Liver (tissue), 3 donors: ENCODE measurements around the gene C1QTNF1.

Experiments
- EGR1 ChIP-seq, 2 donors: IDR thresholded peaks; 2 replicates each; pipeline ENCODE4 v1.6.1; 2016 to 2018; ENCODE audit warnings: antibody characterized with exemption in 2 of 2, low read depth in 2 of 2
- FOXA2 ChIP-seq: IDR thresholded peaks from 2 replicates; pipeline ENCODE4 v1.6.1; 2016; ENCODE audit warnings: antibody characterized with exemption
- HNF4G ChIP-seq: IDR thresholded peaks from 2 replicates; pipeline ENCODE4 v1.6.1; 2016; ENCODE audit warnings: antibody characterized with exemption
- RXRA ChIP-seq, 2 donors: IDR thresholded peaks; 2 replicates each; pipeline ENCODE4 v1.6.1; 2017 to 2018; ENCODE audit warnings: antibody characterized with exemption in 2 of 2, mild to moderate bottlenecking in 1 of 2
- TAF1 ChIP-seq: conservative IDR thresholded peaks from 2 replicates; pipeline ENCODE4 v1.6.1; 2016; ENCODE audit warnings: antibody characterized with exemption, mild to moderate bottlenecking
- YY1 ChIP-seq: IDR thresholded peaks from 2 replicates; pipeline ENCODE4 v1.6.1; 2016; ENCODE audit warnings: antibody characterized with exemption, mild to moderate bottlenecking
- TF ChIP-seq, protein P1 (sequence below): fragments of 150-350 bp; IDR thresholded peaks from 2 replicates; pipeline ENCODE4 v1.5.1; 2017; ENCODE audit warnings: improper control_type of control experiment, low read depth, low read length; ENCODE audit not compliant: missing input control
- TF ChIP-seq, protein P2 (sequence below): IDR thresholded peaks from 2 replicates; pipeline ENCODE4 v1.6.1; 2016; ENCODE audit warnings: antibody characterized with exemption
- TF ChIP-seq, protein P3 (sequence below): IDR thresholded peaks from 2 replicates; pipeline ENCODE4 v1.6.1; 2016; ENCODE audit warnings: antibody characterized with exemption, mild to moderate bottlenecking
- TF ChIP-seq, protein P4 (sequence below): IDR thresholded peaks from 2 replicates; pipeline ENCODE4 v1.6.1; 2016; ENCODE audit warnings: antibody characterized with exemption
- TF ChIP-seq, protein P5 (sequence below): IDR thresholded peaks from 2 replicates; pipeline ENCODE4 v1.6.1; 2016; ENCODE audit warnings: antibody characterized with exemption
- donor health status: healthy.
- donor health status: healthy.

DNA sequence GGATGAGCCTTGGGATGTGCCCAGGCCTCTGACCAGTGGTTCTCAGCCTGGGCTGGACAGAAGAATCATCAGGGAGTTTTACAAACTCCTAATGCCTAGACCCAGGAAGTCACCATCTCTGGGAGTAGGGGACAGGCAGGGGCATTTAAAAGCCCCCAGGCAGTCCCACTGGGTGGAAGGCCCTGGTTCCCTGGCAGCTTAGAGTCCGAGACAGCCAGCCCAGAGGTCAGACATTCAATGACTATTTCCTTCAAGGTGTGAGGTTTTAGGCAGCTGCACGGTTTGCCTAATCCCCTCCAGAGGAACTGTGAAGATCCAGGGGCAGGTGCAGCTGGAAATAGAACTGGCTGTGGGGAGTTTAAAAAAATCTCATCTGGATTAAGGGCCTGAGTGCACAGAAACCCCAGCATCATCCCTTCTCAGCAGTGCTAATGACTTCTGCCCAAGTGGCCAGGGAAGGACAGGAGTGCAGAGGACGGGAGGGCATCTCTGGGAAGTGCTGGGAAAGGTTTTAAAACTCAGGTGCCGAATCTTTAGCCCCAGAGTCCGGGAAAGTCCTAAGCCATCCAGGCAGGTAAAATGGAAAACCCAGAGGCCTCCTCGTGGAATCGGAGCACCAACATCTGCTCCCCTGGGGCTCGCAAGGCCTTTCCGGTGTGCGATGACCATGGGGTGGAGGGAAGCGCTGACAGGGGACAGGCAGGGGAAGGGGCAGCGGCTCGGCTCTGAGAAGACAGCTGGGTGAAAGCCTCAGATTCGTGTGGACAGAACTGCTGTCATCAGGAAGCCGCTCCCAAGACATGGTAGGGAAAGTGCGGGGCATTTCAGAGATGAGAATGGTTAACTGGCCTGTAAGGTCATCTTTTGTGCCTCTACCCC, 42.7 kb upstream of the C1QTNF1 start:
- TF ChIP-seq, protein P1, sequence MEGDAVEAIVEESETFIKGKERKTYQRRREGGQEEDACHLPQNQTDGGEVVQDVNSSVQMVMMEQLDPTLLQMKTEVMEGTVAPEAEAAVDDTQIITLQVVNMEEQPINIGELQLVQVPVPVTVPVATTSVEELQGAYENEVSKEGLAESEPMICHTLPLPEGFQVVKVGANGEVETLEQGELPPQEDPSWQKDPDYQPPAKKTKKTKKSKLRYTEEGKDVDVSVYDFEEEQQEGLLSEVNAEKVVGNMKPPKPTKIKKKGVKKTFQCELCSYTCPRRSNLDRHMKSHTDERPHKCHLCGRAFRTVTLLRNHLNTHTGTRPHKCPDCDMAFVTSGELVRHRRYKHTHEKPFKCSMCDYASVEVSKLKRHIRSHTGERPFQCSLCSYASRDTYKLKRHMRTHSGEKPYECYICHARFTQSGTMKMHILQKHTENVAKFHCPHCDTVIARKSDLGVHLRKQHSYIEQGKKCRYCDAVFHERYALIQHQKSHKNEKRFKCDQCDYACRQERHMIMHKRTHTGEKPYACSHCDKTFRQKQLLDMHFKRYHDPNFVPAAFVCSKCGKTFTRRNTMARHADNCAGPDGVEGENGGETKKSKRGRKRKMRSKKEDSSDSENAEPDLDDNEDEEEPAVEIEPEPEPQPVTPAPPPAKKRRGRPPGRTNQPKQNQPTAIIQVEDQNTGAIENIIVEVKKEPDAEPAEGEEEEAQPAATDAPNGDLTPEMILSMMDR = no peak
- TF ChIP-seq, protein P2, sequence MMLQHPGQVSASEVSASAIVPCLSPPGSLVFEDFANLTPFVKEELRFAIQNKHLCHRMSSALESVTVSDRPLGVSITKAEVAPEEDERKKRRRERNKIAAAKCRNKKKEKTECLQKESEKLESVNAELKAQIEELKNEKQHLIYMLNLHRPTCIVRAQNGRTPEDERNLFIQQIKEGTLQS = no peak
- TF ChIP-seq RXRA (IDR thresholded peaks at IDR 0.05) = no peak
- TF ChIP-seq, protein P3, sequence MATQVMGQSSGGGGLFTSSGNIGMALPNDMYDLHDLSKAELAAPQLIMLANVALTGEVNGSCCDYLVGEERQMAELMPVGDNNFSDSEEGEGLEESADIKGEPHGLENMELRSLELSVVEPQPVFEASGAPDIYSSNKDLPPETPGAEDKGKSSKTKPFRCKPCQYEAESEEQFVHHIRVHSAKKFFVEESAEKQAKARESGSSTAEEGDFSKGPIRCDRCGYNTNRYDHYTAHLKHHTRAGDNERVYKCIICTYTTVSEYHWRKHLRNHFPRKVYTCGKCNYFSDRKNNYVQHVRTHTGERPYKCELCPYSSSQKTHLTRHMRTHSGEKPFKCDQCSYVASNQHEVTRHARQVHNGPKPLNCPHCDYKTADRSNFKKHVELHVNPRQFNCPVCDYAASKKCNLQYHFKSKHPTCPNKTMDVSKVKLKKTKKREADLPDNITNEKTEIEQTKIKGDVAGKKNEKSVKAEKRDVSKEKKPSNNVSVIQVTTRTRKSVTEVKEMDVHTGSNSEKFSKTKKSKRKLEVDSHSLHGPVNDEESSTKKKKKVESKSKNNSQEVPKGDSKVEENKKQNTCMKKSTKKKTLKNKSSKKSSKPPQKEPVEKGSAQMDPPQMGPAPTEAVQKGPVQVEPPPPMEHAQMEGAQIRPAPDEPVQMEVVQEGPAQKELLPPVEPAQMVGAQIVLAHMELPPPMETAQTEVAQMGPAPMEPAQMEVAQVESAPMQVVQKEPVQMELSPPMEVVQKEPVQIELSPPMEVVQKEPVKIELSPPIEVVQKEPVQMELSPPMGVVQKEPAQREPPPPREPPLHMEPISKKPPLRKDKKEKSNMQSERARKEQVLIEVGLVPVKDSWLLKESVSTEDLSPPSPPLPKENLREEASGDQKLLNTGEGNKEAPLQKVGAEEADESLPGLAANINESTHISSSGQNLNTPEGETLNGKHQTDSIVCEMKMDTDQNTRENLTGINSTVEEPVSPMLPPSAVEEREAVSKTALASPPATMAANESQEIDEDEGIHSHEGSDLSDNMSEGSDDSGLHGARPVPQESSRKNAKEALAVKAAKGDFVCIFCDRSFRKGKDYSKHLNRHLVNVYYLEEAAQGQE = no peak
- TF ChIP-seq, protein P4, sequence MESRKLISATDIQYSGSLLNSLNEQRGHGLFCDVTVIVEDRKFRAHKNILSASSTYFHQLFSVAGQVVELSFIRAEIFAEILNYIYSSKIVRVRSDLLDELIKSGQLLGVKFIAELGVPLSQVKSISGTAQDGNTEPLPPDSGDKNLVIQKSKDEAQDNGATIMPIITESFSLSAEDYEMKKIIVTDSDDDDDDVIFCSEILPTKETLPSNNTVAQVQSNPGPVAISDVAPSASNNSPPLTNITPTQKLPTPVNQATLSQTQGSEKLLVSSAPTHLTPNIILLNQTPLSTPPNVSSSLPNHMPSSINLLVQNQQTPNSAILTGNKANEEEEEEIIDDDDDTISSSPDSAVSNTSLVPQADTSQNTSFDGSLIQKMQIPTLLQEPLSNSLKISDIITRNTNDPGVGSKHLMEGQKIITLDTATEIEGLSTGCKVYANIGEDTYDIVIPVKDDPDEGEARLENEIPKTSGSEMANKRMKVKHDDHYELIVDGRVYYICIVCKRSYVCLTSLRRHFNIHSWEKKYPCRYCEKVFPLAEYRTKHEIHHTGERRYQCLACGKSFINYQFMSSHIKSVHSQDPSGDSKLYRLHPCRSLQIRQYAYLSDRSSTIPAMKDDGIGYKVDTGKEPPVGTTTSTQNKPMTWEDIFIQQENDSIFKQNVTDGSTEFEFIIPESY = no peak
- no peak for TF ChIP-seq EGR1 (IDR thresholded peaks at IDR 0.05; ENCODE audit: low read depth in 2 of 2)
- TF ChIP-seq, protein P5, sequence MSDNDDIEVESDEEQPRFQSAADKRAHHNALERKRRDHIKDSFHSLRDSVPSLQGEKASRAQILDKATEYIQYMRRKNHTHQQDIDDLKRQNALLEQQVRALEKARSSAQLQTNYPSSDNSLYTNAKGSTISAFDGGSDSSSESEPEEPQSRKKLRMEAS = no peak
- TF ChIP-seq FOXA2 = no peak
- TF ChIP-seq TAF1 = no peak
- no peak for TF ChIP-seq HNF4G
- no peak for TF ChIP-seq YY1
